ENCODE data around the gene CCDC159. TPM values are rescaled to one million over a fixed set of nuclear protein-coding genes. Genes with fewer than 3 reads are reported as not detected.
A peak's percentile ranks its signal among the peaks of the same experiment; 100 is the strongest.

The CCDC159 gene
- polyA plus RNA-seq, 1 donor (not counting 4 experiments of a cell fraction or from before 2014, with no cell fraction given): 6.4 TPM

DNA sequence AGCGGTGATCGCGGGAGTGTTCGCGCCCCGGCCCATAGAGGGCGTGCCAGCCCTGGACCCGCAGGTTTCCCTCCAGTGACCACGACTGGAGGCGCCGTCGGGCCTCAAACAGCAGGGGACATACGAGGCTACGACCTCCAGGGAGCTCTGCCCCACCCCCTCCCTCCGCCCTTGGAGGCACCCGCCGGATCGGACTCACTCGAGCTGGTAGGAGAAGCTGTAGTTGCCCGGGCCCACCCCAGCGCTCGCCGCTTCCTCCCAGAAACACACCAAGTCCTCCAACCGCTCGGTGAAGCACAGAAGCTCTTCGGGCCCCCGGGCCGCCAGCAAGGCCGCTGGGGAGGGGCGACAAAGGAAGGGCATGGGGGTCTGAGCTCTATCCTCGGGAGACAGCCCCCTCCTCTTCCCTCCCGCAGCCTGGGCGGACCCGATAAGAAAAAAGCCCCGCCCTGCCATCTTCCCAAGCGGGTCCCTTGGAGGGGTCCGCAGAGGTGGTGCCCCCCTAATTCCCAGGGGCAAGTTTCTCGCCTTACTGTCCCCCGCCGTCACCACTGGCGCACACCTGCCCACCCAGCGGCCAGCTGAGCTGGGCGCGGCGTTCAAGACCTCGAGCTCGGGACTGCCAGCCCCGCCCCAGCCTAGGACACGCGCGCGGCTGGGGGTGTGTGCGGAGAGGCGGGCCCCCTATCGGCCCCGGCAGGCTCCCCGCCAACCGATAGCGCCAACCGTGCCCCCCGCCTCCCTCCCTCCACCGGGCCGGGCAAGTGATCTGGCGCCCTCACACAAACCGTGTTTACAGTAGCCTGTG lies 36.8 kb downstream of the CCDC159 start:
- no peak for FAIRE-seq
- H3K9me1 ChIP-seq (ENCODE audit: control insufficient read depth, extremely low read depth, insufficient read depth, low read length): peaks cover 4% of the 10 kb centered on the region
- H4K20me1 ChIP-seq (ENCODE audit: control insufficient read depth, extremely low read depth, insufficient read depth, low read length): no peaks in the 10 kb centered on the region
- H3K9ac ChIP-seq (ENCODE audit: control insufficient read depth, extremely low read depth, insufficient read depth, low read length): no peak overlapping the region
- peak overlapping the region; percentile 27 for H2AFZ ChIP-seq (ENCODE audit: control insufficient read depth, low read length)
- no peak overlapping the region for H3K27ac ChIP-seq (ENCODE audit: control insufficient read depth, insufficient read depth, low read length)
- dilution Hi-C loops (cut with MboI; ENCODE audit: extremely low pct_ligation_motif_present, low sequenced_read_pairs): no loop called here
- peak overlapping the region; percentile 69 for H3K4me2 ChIP-seq (ENCODE audit: control insufficient read depth, extremely low read depth, insufficient read depth, low read depth, low read length)
- no peaks in the 10 kb centered on the region for H3K9me3 ChIP-seq (ENCODE audit: control insufficient read depth, low read depth, low read length)
- H3K4me3 ChIP-seq (ENCODE audit: control insufficient read depth in 2 of 3, extremely low read depth in 1 of 3, insufficient read depth in 2 of 3, low read depth in 1 of 3, low read length in 3 of 3): peak overlapping the region; percentile 5 to 37 (median 17)
- DNase-seq (ENCODE audit: low read depth, low spot score): no peak
- TF ChIP-seq, protein P1, sequence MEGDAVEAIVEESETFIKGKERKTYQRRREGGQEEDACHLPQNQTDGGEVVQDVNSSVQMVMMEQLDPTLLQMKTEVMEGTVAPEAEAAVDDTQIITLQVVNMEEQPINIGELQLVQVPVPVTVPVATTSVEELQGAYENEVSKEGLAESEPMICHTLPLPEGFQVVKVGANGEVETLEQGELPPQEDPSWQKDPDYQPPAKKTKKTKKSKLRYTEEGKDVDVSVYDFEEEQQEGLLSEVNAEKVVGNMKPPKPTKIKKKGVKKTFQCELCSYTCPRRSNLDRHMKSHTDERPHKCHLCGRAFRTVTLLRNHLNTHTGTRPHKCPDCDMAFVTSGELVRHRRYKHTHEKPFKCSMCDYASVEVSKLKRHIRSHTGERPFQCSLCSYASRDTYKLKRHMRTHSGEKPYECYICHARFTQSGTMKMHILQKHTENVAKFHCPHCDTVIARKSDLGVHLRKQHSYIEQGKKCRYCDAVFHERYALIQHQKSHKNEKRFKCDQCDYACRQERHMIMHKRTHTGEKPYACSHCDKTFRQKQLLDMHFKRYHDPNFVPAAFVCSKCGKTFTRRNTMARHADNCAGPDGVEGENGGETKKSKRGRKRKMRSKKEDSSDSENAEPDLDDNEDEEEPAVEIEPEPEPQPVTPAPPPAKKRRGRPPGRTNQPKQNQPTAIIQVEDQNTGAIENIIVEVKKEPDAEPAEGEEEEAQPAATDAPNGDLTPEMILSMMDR (optimal IDR thresholded peaks at IDR 0.05 in 1 of 3, IDR thresholded peaks at IDR 0.05 in 1 of 3, conservative IDR thresholded peaks at IDR 0.05 in 1 of 3; ENCODE audit: extremely low read depth in 1 of 3, insufficient read depth in 2 of 3, low read length in 3 of 3): peak; percentile 64 to 90 (median 90)
- no peak for TF ChIP-seq EZH2 (IDR thresholded peaks at IDR 0.05; ENCODE audit: low read length)
- H3K79me2 ChIP-seq (ENCODE audit: control insufficient read depth, insufficient read depth, low read length): no peaks in the 10 kb centered on the region
- peaks cover 9% of the 10 kb centered on the region for H3K27me3 ChIP-seq (ENCODE audit: control insufficient read depth, extremely low read depth, insufficient read depth, low read length)
- no peaks in the 10 kb centered on the region for H3K36me3 ChIP-seq (ENCODE audit: control insufficient read depth in 2 of 2, extremely low read depth in 1 of 2, insufficient read depth in 2 of 2, low read length in 2 of 2)
- peaks cover 30% of the 10 kb centered on the region for H3K4me1 ChIP-seq (ENCODE audit: control insufficient read depth, extremely low read depth, insufficient read depth, low read length)

DNA sequence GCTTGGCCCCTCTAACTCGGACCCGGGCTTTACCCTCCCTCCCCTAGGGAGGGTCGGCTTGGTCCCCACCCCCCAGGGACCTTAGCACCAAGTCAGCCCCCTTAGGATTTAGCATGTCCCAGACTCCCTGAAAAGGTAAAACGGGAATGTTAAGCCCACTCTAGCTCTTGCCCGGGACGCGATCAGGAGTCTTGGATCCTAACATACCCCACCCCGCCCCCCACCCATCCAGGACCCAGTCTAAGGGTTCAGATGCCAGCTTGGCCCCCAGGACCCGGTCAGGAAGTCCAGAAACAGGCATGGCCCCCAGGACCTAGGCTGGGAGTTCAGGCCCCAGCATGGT lies 37.4 kb downstream of the CCDC159 start:
- FAIRE-seq (no peak), DNase-seq (ENCODE audit: low read depth, low spot score) (no peak)
- Histone ChIP-seq H3K4me2 (ENCODE audit: control insufficient read depth, extremely low read depth, insufficient read depth, low read depth, low read length) (peak overlapping the region; percentile 69), H3K79me2 (ENCODE audit: control insufficient read depth, insufficient read depth, low read length) (no peaks in the 10 kb centered on the region), H3K36me3 (ENCODE audit: control insufficient read depth in 2 of 2, extremely low read depth in 1 of 2, insufficient read depth in 2 of 2, low read length in 2 of 2) (no peaks in the 10 kb centered on the region), H3K27me3 (ENCODE audit: control insufficient read depth, extremely low read depth, insufficient read depth, low read length) (peaks cover 9% of the 10 kb centered on the region), H2AFZ (ENCODE audit: control insufficient read depth, low read length) (no peak overlapping the region), H3K27ac (ENCODE audit: control insufficient read depth, insufficient read depth, low read length) (no peak overlapping the region), H3K4me1 (ENCODE audit: control insufficient read depth, extremely low read depth, insufficient read depth, low read length) (peaks cover 24% of the 10 kb centered on the region), H3K9me1 (ENCODE audit: control insufficient read depth, extremely low read depth, insufficient read depth, low read length) (no peaks in the 10 kb centered on the region), H3K9me3 (ENCODE audit: control insufficient read depth, low read depth, low read length) (no peaks in the 10 kb centered on the region), H3K4me3 (ENCODE audit: control insufficient read depth in 2 of 3, extremely low read depth in 1 of 3, insufficient read depth in 2 of 3, low read depth in 1 of 3, low read length in 3 of 3) (peak overlapping the region in 1 of 3 experiments; percentile 11), H4K20me1 (ENCODE audit: control insufficient read depth, extremely low read depth, insufficient read depth, low read length) (no peaks in the 10 kb centered on the region), H3K9ac (ENCODE audit: control insufficient read depth, extremely low read depth, insufficient read depth, low read length) (no peak overlapping the region)
- no peak for TF ChIP-seq EZH2 (IDR thresholded peaks at IDR 0.05; ENCODE audit: low read length)
- TF ChIP-seq, protein P1 (optimal IDR thresholded peaks at IDR 0.05 in 1 of 3, IDR thresholded peaks at IDR 0.05 in 1 of 3, conservative IDR thresholded peaks at IDR 0.05 in 1 of 3; ENCODE audit: extremely low read depth in 1 of 3, insufficient read depth in 2 of 3, low read length in 3 of 3): no peak
- dilution Hi-C loops (cut with MboI; ENCODE audit: extremely low pct_ligation_motif_present, low sequenced_read_pairs): no loop called here

Measured in keratinocyte (primary cell).